HG02943 (cell line): ENCODE data around the gene EFCAB13.

Source experiments
- ATAC-seq: cut with Tn5 transposase; IDR thresholded peaks from one replicate; pipeline ENCODE4 v1.9.1; 2021; ENCODE audit warnings: mild to moderate bottlenecking, low read depth, moderate library complexity; ENCODE audit not compliant: unreplicated experiment

EFCAB13 gene, protein sequence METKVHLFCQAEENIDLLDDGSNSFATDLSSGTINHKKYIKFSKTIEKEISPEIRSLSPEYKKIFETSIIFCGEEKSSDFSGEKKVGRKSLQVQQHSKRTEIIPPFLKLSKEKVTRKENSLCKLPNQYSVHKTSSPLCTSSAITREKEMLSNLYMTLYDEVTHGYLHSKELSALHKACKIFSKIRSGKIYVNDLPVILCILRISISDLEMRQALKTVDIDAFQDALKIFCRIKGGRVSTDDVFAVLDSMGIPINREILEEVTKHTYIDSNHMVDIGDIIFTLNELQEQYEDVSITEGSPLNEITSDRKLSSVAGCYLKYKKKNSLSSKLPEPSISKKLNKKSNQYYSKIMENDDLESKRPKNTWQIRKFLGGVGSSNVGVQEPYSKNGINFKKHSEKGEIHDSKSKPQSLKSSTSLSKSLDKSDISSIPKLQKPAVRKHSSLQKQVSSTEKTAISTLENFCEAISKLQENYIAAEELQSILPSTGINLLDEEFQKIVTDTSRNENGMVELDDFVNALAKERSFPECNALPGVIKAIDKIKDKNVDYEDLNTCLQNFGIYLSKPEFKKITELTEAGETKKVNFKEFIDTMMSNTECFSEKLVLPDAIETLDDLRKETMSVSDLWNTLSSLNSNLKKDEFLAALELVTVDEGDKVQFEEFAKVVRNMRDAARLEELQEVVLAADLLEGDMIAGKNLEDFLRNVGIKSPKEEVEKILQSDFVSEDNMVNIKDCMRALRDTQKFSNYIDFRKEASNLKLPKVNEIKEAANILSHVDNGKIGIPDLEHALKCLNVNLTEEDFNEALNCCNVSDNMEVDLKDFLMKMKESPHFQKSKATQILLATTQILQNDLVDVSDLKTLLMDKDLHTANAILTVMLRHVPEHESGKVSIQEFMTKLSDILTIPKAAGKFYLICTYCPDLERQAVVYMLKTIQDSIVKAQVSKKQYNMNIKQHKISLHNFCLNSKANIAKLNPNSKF

DNA sequence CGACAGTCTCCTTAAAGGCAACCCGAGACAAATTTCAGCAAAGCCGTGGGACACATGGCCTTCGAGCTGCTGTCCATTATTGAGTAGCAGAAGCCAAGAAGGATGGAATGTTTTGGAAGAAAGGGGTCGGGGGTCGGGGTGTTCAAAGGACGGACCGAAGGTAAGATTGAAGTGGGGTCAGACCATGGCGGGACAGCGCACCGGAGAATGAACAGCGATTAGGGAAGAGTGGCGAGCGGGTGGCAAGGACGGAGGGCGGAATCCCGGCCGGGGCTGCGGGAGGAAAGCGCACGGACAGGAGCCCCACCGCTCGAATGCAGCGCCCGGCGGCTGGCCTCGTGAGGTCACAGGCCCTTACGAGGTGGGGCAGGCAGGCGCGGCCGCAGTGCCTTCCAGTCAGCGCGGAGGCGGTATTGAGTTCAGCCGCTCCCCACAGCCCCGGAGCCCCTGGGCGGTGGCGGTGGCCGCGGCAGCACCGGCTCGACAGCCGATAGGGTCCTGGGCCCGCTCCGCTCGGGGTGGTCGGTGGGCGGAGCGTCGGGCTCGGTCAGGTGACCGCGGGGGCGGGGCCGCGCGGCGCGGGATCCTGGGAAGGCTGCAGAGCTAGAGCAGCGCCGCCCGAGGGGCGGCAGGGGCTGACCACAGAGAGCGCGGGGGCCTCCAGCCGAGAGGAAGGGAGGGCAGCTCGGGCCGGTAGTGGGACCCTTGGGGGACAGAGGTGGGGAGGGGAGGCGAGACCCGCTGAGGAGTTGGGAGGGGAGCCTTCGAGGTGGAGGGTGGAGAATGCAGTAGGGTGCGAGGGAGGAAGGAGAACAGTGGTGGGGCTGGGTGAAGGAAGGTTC is at the start of gene EFCAB13:
Gene EFCAB13 (plus strand): TSS at position 574 of the 842 bp plus-strand sequence. CDS start 4,399 bp downstream, outside the sequence.
- peak; percentile 59 for ATAC-seq

DNA sequence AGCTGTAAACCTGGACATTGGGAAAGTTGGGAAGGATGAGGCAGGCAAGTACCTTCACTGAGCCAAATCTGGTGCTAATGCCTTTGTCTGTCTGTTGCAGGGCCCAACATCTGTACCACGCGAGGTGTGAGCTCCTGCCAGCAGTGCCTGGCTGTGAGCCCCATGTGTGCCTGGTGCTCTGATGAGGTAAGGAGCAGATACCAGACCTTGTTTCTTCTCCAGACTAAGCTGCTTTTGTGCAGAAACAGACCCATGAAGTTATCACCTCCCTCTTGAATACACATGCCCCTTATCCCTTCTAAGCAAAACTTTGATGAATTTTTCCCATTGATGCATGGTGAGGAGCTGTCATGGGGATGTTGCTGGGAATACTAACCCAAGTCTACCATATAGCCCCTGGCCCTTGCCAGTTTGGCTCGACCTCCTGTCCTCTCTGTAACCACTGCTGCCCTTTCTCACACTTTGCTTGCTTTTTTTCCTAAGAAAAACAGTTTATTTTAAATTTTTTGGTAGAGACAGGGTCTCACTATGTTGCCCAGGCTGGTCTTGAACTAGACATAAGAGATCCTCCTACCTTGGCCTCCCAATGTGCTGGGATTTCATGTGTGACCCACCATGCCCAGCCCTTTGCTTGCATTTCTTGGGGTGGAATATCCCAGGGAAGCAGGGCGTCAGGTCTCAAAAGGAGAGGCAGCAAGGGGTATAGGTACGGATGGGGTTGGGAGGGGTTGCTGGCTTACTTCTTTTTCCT is 49.3 kb upstream of the EFCAB13 start:
- ATAC-seq, result no peak

DNA sequence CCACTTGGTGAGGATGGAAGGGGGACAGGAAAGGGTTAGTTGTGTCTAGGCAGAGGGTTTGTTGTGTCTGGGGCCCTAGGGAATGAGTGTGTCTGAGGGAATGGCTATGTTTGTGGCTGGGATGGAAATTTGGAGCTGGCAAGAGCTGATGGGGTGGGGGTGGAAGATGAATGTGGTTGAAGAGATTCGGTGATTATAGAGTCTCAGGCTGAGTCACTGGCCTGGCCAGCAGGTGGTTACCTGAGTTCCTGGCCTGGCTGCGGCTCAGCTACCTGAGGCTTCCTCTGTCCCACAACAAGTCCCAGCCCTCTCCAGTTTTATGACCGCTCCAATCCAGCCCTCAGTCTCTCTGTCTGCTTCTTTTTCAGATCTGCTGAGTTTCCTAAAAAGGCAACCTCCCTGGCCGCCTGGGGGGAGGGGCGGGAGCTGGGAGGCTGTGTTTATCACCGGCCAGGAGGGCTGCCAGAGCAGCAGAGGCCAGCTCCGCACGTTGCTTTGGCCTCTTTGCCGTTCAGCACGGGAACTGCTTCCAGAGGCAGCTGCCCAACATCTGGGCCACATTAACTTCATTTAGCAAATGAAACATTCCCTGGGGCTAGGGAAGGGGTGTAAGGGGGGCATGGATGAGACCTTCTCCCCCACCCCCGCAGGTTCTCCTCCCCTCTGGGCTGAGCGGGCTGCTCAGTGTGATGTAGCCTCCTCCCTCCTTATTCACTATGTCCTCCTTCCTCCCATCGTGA is 48.3 kb upstream of the EFCAB13 start:
- ATAC-seq, result no peak

DNA sequence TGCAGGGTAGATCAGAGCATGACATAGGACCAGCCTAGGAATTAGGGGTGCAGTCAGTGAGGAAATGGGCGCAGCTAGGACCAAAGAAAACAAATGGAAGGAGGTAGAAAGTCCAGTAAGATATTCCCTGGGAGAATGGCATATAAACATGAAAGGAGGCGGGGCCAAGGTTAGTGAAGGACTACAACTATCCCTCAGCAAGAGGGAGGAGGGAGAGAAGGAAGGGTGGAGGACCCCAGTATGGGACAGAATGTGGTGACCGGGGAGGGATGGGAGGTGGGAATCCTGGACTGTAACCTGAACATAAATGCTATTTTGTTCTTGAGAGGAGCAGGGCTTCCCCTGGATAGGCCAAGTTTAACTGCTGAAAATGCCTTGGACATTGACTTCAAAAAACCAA is 47.3 kb upstream of the EFCAB13 start:
- ATAC-seq, result no peak

DNA sequence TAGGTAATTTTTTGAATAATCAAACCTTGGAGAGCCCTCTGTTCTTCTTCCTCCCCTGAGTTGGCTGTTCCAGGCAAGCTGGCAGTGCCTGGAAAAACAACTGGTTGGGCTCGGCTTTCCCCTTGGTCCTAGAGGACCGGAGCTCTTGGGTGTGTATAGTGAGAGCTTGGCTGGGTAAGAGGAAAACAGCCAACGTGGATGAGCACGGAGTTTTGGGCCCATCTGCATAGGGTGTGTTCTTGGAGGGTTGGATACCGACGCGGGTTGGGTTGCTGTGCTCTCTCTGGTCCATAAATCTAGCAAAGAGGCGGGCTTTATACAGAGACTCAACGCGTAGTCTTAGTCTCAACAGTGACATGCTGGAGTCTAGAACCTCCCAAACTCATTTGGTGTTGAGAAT is 46.9 kb upstream of the EFCAB13 start:
- ATAC-seq, result no peak

DNA sequence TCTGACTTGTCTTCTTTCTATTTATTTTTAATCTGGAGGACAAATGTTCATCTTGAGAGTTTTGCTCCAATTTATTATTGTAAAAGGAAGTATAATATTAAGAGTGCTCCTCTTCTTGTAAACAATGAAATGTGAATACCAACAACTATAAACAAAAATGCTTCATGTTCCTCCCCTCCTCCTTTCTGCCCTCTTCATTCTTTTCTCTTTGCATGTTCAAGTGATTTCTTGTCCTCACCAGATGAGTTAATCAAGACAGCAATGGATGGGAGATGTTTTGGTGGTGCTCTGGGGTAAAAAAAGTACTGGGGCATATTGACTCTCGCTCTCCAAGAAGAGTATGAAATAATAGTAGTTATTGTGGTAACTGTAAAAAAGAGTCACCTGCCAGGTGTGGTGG is 45.8 kb upstream of the EFCAB13 start:
- no peak for ATAC-seq

DNA sequence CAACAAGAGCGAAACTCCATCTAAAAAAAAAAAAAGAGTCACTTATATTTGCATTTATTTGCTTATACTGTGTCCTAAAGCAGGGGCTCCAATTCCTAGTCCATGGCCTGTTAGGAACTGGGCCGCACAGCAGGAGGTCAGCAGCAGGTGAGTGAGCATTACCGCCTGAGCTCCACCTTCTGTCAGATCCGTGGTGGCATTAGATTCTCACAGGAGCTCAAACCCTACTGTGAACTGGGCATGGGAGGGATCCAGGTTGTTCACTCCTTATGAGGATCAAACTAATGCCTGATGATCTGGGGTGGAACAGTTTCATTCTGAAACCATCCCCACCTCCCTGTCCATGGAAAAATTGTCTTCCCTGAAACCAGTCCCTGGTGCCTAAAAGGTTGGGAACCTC is 45.2 kb upstream of the EFCAB13 start:
- ATAC-seq, result no peak

DNA sequence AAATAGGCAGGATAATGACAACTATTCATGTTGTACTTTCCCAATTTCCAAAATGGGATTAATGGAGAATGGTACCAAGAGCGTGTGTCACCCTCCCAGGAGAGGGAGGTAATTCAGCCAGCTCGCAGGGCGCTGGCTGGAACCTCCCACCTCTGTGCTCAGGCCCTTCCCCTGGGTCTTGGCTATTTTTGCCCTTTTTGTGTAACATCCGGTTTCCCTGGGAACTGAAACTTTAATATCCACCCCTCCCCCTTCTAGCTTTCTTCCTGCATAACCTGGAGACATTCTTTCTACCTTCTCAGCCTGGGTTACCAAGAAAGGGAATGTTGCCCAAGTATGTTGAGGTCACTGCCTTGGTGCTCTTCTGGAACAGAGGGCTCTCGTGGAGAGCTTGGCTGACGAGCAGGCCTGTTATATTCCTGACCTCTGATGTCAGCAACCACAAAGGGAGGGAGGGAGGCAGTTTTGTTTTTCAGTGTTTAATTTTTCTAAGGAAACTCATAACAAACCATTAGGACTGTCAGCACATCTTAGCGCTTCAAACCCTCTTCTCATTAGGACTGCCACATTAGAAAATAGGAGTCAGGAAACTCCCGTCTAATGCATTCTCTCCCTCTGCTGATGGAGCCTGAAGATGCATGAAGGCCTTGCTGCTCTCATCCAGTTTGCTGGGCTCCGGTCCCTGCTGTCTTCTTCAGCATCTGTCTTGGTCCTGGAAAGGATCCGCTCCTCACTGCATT is 44.5 kb upstream of the EFCAB13 start:
- peak; percentile 61 for ATAC-seq

DNA sequence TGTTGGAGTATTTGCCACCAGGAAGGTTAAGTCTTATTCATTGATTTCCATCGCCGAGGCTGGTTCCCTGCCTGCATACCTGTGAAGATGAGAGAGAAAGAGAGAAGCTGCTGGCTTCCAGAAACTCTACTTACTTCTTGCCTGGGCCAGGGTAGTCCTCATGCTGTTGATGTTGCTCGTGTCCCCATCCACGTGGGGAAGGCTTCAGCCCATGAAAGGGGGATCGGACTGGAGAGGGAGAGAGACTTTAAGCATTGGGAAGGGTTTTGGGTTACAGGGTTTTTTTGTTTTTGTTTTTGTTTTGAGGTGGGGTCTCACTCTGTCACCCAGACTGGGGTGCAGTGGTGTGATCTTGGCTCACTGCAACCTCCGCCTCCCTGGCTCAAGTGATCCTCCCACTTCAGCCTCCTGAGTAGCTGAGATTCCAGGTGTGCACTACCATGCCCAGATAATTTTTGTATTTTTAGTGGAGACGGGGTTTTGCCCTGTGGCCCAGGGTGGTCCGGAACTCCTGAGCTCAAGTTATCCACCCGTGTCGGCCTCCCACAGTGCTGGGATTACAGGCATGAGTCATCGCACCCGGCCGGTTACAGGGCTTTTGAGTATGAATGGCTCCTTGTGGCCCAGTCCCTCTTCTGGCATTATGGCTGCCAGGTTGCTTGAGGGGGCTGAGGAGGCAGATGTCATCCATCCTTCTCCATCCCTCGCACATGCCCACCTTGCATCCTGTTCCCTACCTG is 43.5 kb upstream of the EFCAB13 start:
- no peak for ATAC-seq

DNA sequence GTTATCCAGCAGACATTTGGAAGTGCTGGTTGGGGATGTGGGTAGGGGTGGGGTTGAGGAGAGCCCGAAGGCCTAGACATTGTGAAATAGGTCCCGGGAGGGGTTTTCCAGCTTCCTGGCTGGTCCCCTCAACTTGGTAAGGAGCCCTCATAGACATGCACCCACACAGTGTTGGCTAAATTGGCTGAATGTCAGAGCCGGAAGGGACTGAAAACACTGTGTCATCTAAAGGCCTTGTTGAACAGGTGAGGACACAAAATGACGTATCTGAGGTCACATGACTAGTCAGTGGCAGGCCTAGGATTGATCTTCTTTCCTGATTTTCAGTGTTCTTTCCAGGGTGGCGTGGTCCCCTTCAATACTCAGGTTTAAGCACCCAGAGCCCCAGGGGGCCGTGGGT is 42.5 kb upstream of the EFCAB13 start:
- no peak for ATAC-seq

DNA sequence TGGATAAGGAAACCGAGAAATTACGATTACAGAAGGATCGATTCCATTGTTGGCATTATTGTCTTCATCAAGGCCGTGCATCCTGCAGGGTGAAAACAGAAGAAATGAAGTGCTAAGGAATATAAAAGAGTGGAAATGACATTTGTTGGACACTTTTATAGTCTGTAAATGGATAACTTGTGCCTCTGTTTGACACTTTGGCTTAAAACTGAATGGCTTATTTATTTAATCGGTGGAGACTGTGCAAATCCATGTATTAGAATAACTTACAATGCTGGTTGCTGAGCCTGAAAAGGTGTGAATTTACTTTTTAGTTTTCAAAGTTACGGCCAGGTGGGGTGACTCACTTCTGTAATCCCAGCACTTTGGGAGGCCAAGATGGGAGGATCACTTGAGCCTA is 38.8 kb upstream of the EFCAB13 start:
- no peak for ATAC-seq

DNA sequence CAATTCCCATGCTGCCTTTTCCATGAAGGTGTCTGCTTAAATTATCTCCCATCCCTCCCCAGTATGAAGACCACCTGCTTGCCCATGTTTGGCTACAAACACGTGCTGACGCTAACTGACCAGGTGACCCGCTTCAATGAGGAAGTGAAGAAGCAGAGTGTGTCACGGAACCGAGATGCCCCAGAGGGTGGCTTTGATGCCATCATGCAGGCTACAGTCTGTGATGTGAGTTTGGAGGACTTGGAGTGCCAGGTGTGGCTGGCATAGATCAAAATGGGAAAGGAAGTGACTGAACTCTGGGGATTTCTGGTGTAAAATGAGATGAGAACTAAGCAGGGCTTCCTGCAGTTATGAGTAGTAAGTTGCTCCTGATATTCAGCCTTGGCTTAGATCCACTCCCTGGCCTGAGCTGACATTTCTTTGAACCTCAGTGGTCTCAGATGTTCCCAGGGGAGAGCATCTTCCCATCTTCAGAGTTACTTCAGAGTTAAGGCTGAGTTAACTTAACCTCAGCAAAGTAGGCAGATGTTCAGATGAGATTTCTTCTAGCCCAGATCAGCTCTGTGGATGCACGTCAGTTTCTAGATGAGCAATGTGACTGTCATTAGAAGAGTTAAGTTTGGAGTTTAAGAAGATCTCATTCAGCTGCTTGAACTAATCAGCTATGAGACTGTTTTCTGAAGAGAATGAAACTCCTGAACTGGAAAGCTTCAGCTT is 37.4 kb upstream of the EFCAB13 start:
- peak; percentile 55 for ATAC-seq

DNA sequence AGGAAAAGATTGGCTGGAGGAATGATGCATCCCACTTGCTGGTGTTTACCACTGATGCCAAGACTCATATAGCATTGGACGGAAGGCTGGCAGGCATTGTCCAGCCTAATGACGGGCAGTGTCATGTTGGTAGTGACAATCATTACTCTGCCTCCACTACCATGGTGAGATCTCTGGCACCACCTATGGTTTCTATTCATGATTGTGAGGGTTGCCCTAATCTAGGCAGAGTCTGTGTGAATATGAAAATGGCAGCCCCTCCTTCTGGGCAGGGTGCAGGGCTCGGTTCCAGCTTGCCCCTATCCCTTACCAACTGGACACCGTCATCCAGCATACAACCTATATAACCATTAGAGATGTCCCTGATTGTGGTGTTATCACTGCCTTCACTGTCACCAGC is 36.7 kb upstream of the EFCAB13 start:
- ATAC-seq, result no peak

DNA sequence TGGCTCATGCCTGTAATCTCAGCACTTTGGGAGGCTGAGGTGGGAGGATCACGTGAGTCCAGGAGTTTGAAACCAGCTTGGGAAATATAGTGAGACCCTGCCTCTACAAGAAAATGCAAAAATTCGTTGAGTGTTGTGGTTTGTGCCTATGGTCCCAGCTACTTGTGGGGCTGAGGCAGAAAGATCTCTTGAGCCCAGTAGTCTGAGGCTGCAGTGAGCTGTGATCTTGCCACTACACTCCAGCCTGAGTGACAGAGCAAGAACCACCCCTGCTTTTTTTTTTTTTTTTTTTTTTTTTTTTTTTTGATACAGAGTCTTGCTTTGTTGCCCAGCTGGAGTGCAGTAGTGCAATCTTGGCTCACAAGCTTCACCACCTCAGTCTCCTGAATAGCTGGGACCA is 36.1 kb upstream of the EFCAB13 start:
- no peak for ATAC-seq

DNA sequence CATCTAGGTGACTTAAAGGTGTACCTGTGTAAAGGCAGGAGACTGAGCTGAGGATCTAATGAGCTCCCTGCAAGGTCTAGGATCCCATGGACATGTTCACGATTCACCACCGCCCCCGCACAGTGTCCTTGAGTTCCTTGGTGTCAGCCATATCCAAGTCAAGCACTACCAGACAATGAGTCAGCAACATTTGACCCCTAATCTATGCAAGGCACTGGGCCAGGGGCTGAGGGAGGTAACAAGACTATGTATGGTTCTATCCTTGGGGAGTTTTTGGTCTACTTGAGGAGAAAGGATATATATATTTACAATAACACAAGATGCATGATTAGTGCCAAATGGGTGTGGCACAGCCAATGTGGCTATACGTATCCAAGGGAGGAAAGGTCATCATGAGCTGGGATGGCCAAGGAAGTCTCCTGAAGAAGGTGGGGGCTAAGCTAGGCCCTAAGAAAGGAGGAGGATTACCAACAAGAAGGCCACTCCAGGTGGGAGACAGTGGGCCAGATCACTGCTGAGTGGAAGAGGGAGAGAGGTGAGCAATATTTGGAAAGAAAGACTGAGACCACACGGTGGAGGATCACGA is 35.1 kb upstream of the EFCAB13 start:
- no peak for ATAC-seq

DNA sequence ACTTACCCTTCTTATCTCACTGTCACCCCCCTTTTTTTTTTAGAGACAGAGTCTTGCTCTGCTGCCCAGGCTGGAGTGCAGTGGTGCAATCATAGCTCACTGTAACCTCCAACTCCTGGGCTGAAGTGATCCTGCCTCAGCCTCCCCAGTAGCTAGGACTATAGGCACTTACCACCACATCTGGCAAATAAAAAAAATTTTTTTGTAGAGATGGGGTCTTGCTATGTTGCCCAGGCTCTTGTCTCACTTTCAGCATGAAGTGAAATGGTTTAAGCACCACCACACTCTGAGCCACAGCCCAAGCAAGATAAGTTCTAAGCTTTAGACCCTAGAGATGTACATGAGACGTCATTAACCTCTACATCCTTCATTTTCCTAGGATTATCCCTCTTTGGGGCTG is 34.5 kb upstream of the EFCAB13 start:
- no peak for ATAC-seq

DNA sequence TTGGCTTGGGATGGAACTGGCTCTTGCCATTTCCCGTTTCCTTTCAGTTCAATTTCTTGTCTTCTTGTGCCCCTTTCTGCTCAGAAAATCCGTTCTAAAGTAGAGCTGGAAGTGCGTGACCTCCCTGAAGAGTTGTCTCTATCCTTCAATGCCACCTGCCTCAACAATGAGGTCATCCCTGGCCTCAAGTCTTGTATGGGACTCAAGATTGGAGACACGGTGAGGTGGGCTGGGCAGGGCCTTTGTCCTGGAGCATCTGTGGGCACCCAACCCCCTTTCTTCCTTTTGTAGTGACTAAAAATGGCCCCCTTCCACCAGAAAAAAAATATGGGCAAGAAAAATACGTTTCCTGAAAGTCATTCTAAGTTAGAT is 32.9 kb upstream of the EFCAB13 start:
- no peak for ATAC-seq
